Measurements from ENCODE around the gene MYO7B.

The MYO7B gene

DNA sequence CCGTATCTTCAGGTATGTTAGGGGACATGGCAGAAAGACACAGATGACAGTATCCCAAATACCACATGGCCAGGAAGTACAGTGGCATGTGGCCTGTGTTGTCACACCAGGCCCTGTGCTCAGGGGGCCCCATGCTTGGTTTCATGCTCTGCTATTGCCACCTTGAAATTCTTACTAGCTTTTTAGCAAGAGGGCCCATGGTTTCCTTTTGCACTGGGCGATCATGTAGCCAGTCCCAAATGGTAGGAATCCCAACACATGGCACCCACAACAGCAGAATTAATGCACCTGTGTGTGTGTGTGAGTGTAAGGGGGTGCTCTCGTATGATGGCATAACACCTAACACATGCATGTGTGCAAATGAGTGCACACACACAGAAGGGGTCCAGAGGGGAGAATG lies 39.2 kb downstream of the MYO7B start:
- no peaks in the 10 kb centered on the region for H3K36me3 ChIP-seq (replicated peaks in 1 of 2; ENCODE audit: control insufficient read depth in 2 of 2, insufficient read depth in 2 of 2, low read length in 2 of 2)
- H3K4ac ChIP-seq (ENCODE audit: low read length), result no peak overlapping the region
- no peak overlapping the region for H3K4me3 ChIP-seq (ENCODE audit: low read length in 2 of 2)
- WGBS, 2 donors (ENCODE audit: extremely low coverage in 2 of 2, insufficient read length in 2 of 2, insufficient replicate concordance in 1 of 2), result no CpG with 5 or more reads among the region's 3 CpGs
- H3K9me3 ChIP-seq (replicated peaks in 1 of 2; ENCODE audit: control insufficient read depth in 2 of 2, insufficient read depth in 1 of 2, low read depth in 1 of 2, low read length in 2 of 2), result no peaks in the 10 kb centered on the region
- DNase-seq (ENCODE audit: low spot score), result no peak
- no peak overlapping the region for H2BK5ac ChIP-seq (ENCODE audit: low read length)
- no peak overlapping the region for H3K18ac ChIP-seq (ENCODE audit: low read length)
- no peak overlapping the region for H3K27ac ChIP-seq (replicated peaks; ENCODE audit: low read length)
- no peak overlapping the region for H4K8ac ChIP-seq (ENCODE audit: low read depth, low read length)
- no peak overlapping the region for H3K9ac ChIP-seq (ENCODE audit: low read depth, low read length, poor library complexity)
- H4K91ac ChIP-seq (ENCODE audit: low read depth, low read length, poor library complexity), result no peak overlapping the region
- H2BK15ac ChIP-seq (ENCODE audit: low read length), result no peak overlapping the region
- peaks cover 0 to 34% (median 0%) of the 10 kb centered on the region in 3 experiments for H3K27me3 ChIP-seq (ENCODE audit: control insufficient read depth in 3 of 3, insufficient read depth in 3 of 3, low read depth in 1 of 3, low read length in 3 of 3)
- H2AK5ac ChIP-seq (ENCODE audit: low read depth, low read length), result peak overlapping the region; percentile 57
- H2BK12ac ChIP-seq (ENCODE audit: low read length), result no peak overlapping the region
- no peak overlapping the region for H3K14ac ChIP-seq (ENCODE audit: low read length)
- H2BK120ac ChIP-seq (ENCODE audit: low read depth, low read length), result no peak overlapping the region
- no peak overlapping the region for H2AFZ ChIP-seq (ENCODE audit: low read length)
- H3K4me1 ChIP-seq (ENCODE audit: control insufficient read depth in 2 of 2, insufficient read depth in 1 of 2, low read depth in 1 of 2, low read length in 2 of 2), result no peaks in the 10 kb centered on the region
- H3K23ac ChIP-seq (ENCODE audit: low read depth, low read length, poor library complexity), result no peak overlapping the region
- H3K4me2 ChIP-seq (ENCODE audit: insufficient read depth, low read length, poor library complexity, severe bottlenecking), result no peak overlapping the region
- H3K79me1 ChIP-seq (ENCODE audit: low read depth, low read length), result no peaks in the 10 kb centered on the region

DNA sequence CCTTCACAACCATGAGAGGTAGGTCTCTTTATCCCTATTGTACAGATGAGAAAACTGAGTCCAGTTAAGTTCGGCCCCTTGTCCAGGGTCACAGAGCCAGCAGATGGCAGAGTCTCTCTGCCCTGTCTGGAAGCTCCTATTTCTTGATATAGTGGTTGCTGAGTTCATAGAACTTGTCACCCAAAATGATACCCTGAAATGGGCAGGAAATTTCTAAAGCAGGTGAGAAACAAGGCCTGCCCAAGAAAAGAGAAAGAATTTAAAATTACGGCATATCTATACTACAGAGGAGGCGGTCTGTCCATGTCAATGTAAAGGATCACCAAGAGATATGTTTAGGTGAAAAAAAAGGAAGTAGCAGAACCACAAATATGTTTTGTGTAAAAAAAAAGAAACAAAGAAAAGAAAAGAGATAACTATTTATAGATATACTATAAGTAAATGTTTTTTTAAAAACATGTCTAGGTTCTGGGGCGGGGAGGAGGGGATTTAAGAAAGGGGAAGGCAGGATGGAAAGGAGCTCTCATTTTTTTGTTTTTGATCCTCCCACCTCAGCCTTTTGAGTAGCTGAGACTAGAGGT lies 39.8 kb downstream of the MYO7B start:
- WGBS, 2 donors (ENCODE audit: extremely low coverage in 2 of 2, insufficient read length in 2 of 2, insufficient replicate concordance in 1 of 2), result no CpG with 5 or more reads among the region's 4 CpGs

DNA sequence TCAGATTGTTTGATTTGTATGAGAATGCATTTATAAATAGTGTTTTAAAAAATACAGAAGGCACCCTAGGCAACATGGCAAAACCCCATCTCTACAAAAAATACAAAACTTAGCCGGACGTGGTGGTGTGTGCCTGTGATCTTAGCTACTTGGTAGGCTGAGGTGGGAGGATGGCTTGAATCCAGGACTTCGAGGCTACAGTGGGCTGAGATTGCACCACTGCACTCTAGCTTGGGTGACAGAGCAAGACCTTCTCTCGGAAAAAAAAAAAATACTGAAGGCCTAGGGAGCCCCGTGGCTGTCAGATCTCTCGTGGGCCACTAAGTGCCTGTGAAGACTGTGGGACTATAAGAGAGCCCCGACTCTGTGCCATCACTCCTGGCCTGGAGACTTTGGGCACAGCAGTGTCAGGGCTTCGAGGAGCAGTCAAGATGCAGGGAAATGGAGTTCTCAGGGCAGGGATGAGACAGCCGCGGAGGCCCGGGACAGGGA lies 40.5 kb downstream of the MYO7B start:
- H3K27ac ChIP-seq (replicated peaks; ENCODE audit: low read length), result no peak overlapping the region
- no peak overlapping the region for H2BK15ac ChIP-seq (ENCODE audit: low read length)
- WGBS, 2 donors (ENCODE audit: extremely low coverage in 2 of 2, insufficient read length in 2 of 2, insufficient replicate concordance in 1 of 2), result no CpG with 5 or more reads among the region's 11 CpGs

More for the DNA sequence above, 39.8 kb downstream of the MYO7B start:
- Histone ChIP-seq H2BK120ac (ENCODE audit: low read depth, low read length) (no peak overlapping the region), H3K23ac (ENCODE audit: low read depth, low read length, poor library complexity) (no peak overlapping the region), H2BK12ac (ENCODE audit: low read length) (no peak overlapping the region), H2BK5ac (ENCODE audit: low read length) (no peak overlapping the region), H3K4me1 (ENCODE audit: control insufficient read depth in 2 of 2, insufficient read depth in 1 of 2, low read depth in 1 of 2, low read length in 2 of 2) (no peaks in the 10 kb centered on the region), H3K4me3 (ENCODE audit: low read length in 2 of 2) (no peak overlapping the region), H3K9ac (ENCODE audit: low read depth, low read length, poor library complexity) (no peak overlapping the region), H3K36me3 (replicated peaks in 1 of 2; ENCODE audit: control insufficient read depth in 2 of 2, insufficient read depth in 2 of 2, low read length in 2 of 2) (no peaks in the 10 kb centered on the region), H3K4ac (ENCODE audit: low read length) (no peak overlapping the region), H3K9me3 (replicated peaks in 1 of 2; ENCODE audit: control insufficient read depth in 2 of 2, insufficient read depth in 1 of 2, low read depth in 1 of 2, low read length in 2 of 2) (no peaks in the 10 kb centered on the region), H3K18ac (ENCODE audit: low read length) (no peak overlapping the region), H2BK15ac (ENCODE audit: low read length) (no peak overlapping the region), H2AFZ (ENCODE audit: low read length) (no peak overlapping the region), H4K91ac (ENCODE audit: low read depth, low read length, poor library complexity) (no peak overlapping the region), H3K27ac (replicated peaks; ENCODE audit: low read length) (no peak overlapping the region), H3K14ac (ENCODE audit: low read length) (no peak overlapping the region), H3K27me3 (ENCODE audit: control insufficient read depth in 3 of 3, insufficient read depth in 3 of 3, low read depth in 1 of 3, low read length in 3 of 3) (peaks cover 0 to 30% (median 0%) of the 10 kb centered on the region in 3 experiments), H3K79me1 (ENCODE audit: low read depth, low read length) (no peaks in the 10 kb centered on the region), H2AK5ac (ENCODE audit: low read depth, low read length) (no peak overlapping the region), H4K8ac (ENCODE audit: low read depth, low read length) (no peak overlapping the region), H3K4me2 (ENCODE audit: insufficient read depth, low read length, poor library complexity, severe bottlenecking) (no peak overlapping the region)
- DNase-seq (ENCODE audit: low spot score), result no peak

DNA sequence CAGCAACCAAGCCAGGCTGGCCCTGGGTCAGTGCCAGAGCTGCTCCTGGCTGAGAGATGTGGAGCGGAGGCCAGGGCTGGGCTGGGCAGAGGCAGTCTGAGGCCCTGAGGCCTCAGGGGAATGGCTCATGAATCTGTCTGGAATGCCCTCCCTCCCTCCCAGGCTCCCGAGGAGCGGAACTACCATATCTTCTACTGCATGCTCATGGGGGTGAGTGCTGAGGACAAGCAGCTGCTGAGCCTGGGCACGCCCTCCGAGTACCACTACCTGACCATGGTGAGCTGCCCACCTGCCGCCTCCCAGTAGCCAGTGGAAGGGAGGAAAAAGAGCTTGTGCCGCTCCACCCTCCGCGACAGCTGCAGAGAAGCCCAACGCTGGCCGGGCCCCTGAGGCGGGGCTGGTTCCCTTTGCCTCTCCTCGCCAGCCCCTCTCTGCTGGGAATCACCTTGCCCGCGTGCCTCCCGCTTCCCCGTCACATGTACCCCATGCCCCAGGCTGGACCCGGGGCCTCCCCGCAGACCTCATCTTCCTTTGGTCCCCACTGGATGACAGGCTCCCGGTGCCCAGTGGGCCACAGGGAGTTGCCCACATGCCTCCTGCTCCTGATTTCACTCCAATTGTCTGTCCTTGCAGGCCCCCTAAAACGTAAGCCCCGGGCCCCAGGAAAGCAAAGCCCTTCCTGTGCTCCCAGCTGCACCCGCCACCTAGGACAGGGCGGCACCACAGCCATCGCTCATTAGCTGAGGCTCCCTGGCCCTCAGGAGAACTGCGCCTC lies 41.1 kb downstream of the MYO7B start:
- H3K79me1 ChIP-seq (ENCODE audit: low read depth, low read length), result no peaks in the 10 kb centered on the region
- H4K8ac ChIP-seq (ENCODE audit: low read depth, low read length), result no peak overlapping the region
- H3K36me3 ChIP-seq (replicated peaks in 1 of 2; ENCODE audit: control insufficient read depth in 2 of 2, insufficient read depth in 2 of 2, low read length in 2 of 2), result no peaks in the 10 kb centered on the region
- no peaks in the 10 kb centered on the region for H3K9me3 ChIP-seq (replicated peaks in 1 of 2; ENCODE audit: control insufficient read depth in 2 of 2, insufficient read depth in 1 of 2, low read depth in 1 of 2, low read length in 2 of 2)
- no peak overlapping the region for H4K91ac ChIP-seq (ENCODE audit: low read depth, low read length, poor library complexity)
- no peak overlapping the region for H2AFZ ChIP-seq (ENCODE audit: low read length)
- no peaks in the 10 kb centered on the region for H3K4me1 ChIP-seq (ENCODE audit: control insufficient read depth in 2 of 2, insufficient read depth in 1 of 2, low read depth in 1 of 2, low read length in 2 of 2)
- no peak overlapping the region for H2BK15ac ChIP-seq (ENCODE audit: low read length)
- no peak overlapping the region for H3K4ac ChIP-seq (ENCODE audit: low read length)
- peak overlapping the region; percentile 7 for H2AK5ac ChIP-seq (ENCODE audit: low read depth, low read length)
- DNase-seq (ENCODE audit: low spot score), result no peak
- no peak overlapping the region for H3K23ac ChIP-seq (ENCODE audit: low read depth, low read length, poor library complexity)
- H2BK5ac ChIP-seq (ENCODE audit: low read length), result no peak overlapping the region
- no peak overlapping the region for H3K27ac ChIP-seq (replicated peaks; ENCODE audit: low read length)
- no peak overlapping the region for H3K4me2 ChIP-seq (ENCODE audit: insufficient read depth, low read length, poor library complexity, severe bottlenecking)
- no CpG with 5 or more reads among the region's 26 CpGs for WGBS, 2 donors (ENCODE audit: extremely low coverage in 2 of 2, insufficient read length in 2 of 2, insufficient replicate concordance in 1 of 2)
- H2BK12ac ChIP-seq (ENCODE audit: low read length), result no peak overlapping the region
- no peak overlapping the region for H3K18ac ChIP-seq (ENCODE audit: low read length)
- no peak overlapping the region for H3K9ac ChIP-seq (ENCODE audit: low read depth, low read length, poor library complexity)
- H3K14ac ChIP-seq (ENCODE audit: low read length), result peak overlapping the region; percentile 14
- peaks cover 0 to 24% (median 0%) of the 10 kb centered on the region in 3 experiments for H3K27me3 ChIP-seq (ENCODE audit: control insufficient read depth in 3 of 3, insufficient read depth in 3 of 3, low read depth in 1 of 3, low read length in 3 of 3)
- no peak overlapping the region for H3K4me3 ChIP-seq (ENCODE audit: low read length in 2 of 2)
- no peak overlapping the region for H2BK120ac ChIP-seq (ENCODE audit: low read depth, low read length)

More for the DNA sequence above, 40.5 kb downstream of the MYO7B start:
- no peak for DNase-seq (ENCODE audit: low spot score)
- no peaks in the 10 kb centered on the region for H3K4me1 ChIP-seq (ENCODE audit: control insufficient read depth in 2 of 2, insufficient read depth in 1 of 2, low read depth in 1 of 2, low read length in 2 of 2)
- H4K8ac ChIP-seq (ENCODE audit: low read depth, low read length), result no peak overlapping the region
- no peak overlapping the region for H2AFZ ChIP-seq (ENCODE audit: low read length)
- no peak overlapping the region for H3K23ac ChIP-seq (ENCODE audit: low read depth, low read length, poor library complexity)
- no peak overlapping the region for H3K14ac ChIP-seq (ENCODE audit: low read length)
- H3K4me2 ChIP-seq (ENCODE audit: insufficient read depth, low read length, poor library complexity, severe bottlenecking), result no peak overlapping the region
- no peak overlapping the region for H3K18ac ChIP-seq (ENCODE audit: low read length)
- H3K36me3 ChIP-seq (replicated peaks in 1 of 2; ENCODE audit: control insufficient read depth in 2 of 2, insufficient read depth in 2 of 2, low read length in 2 of 2), result no peaks in the 10 kb centered on the region
- no peak overlapping the region for H2BK120ac ChIP-seq (ENCODE audit: low read depth, low read length)
- H3K9me3 ChIP-seq (replicated peaks in 1 of 2; ENCODE audit: control insufficient read depth in 2 of 2, insufficient read depth in 1 of 2, low read depth in 1 of 2, low read length in 2 of 2), result no peaks in the 10 kb centered on the region
- H2AK5ac ChIP-seq (ENCODE audit: low read depth, low read length), result no peak overlapping the region
- H2BK5ac ChIP-seq (ENCODE audit: low read length), result no peak overlapping the region
- no peak overlapping the region for H3K4ac ChIP-seq (ENCODE audit: low read length)
- no peaks in the 10 kb centered on the region for H3K79me1 ChIP-seq (ENCODE audit: low read depth, low read length)
- H2BK12ac ChIP-seq (ENCODE audit: low read length), result no peak overlapping the region
- H3K27me3 ChIP-seq (ENCODE audit: control insufficient read depth in 3 of 3, insufficient read depth in 3 of 3, low read depth in 1 of 3, low read length in 3 of 3), result peaks cover 0 to 23% (median 0%) of the 10 kb centered on the region in 3 experiments
- H4K91ac ChIP-seq (ENCODE audit: low read depth, low read length, poor library complexity), result no peak overlapping the region
- no peak overlapping the region for H3K9ac ChIP-seq (ENCODE audit: low read depth, low read length, poor library complexity)
- H3K4me3 ChIP-seq (ENCODE audit: low read length in 2 of 2), result no peak overlapping the region
